SH-SY5Y (cell line): ENCODE results near the gene CSF2.

Experiments
- GATA2 ChIP-seq: IDR thresholded peaks from 2 replicates; pipeline ENCODE4 v1.6.1; 2011; ENCODE audit warnings: mild to moderate bottlenecking, low read depth, low read length
- GATA3 ChIP-seq: IDR thresholded peaks from 2 replicates; pipeline ENCODE4 v1.6.1; 2011; ENCODE audit warnings: low read depth, mild to moderate bottlenecking, low read length, moderate library complexity

- TF ChIP-seq GATA2 (no peak), GATA3 (no peak)
These were observed 1.5 kb upstream of the CSF2 start for GRCh38 chr5:132072070-132072469.
